ENCODE results near the gene NLRP9.

DNA sequence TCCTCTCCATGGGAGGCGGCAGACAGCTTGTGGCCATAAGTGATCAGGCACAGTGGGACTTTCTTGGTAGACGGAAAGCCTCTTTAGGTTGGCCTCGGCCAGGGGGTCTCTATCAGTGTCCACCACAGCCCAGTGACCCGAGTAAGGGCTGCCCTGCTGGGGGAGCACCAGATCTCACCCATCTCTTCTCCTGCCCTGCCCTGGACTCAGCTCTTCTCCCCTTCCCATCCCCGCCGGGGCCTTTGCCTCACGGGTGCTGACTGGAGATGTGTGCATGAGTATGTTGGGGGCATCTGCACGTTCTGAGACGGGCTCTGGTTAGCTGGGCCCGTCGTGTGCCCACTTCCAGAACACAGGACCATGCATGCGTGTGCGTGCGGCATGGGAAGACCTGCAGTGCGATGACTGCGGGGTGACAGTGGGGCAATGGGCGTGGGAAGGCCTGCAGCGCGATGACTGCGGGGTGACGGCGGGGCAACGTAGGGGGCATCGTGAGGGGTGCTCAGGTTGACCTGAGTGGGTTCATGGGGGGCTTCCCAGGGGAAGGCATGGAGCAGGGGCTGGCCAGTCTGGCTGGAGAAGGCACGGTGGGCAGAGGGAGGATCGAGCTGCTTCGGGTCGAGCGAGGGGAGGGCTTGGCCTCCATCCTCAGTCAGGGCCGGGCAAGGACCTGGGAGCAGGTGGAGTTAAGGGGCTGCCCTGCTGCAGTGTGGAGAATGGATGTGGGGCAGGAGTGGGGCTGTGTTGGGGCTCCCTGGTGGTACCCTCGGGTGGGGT is 47.2 kb downstream of the NLRP9 start:
- no peak for TF ChIP-seq CTCF (IDR thresholded peaks at IDR 0.05 in 2 of 3, conservative IDR thresholded peaks at IDR 0.05 in 1 of 3; ENCODE audit: borderline replicate concordance in 1 of 3, insufficient read depth in 1 of 3, low read depth in 2 of 3, low read length in 2 of 3)
- TF ChIP-seq EZH2 (IDR thresholded peaks at IDR 0.05): no peak
- TF ChIP-seq RAD21 (IDR thresholded peaks at IDR 0.05; ENCODE audit: low read depth): no peak
- TF ChIP-seq CEBPB (IDR thresholded peaks at IDR 0.05; ENCODE audit: low read depth): no peak
- no peak for TF ChIP-seq REST (IDR thresholded peaks at IDR 0.05; ENCODE audit: low read depth)
- TF ChIP-seq YY1 (IDR thresholded peaks at IDR 0.05; ENCODE audit: extremely low read depth, insufficient replicate concordance, low read depth, low read length): no peak
- TF ChIP-seq, protein P1, sequence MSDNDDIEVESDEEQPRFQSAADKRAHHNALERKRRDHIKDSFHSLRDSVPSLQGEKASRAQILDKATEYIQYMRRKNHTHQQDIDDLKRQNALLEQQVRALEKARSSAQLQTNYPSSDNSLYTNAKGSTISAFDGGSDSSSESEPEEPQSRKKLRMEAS (IDR thresholded peaks at IDR 0.05): no peak
- TF ChIP-seq POLR2AphosphoS5 (IDR thresholded peaks at IDR 0.05; ENCODE audit: low read depth, low read length): no peak
- no peak for TF ChIP-seq POLR2A (IDR thresholded peaks at IDR 0.05; ENCODE audit: borderline replicate concordance, extremely low read depth, insufficient read depth, insufficient read length)
- no peak for TF ChIP-seq JUND (IDR thresholded peaks at IDR 0.05)
